NCI-H526 treated with DMSO at 0.1 percent for 48 hours (cell line): ENCODE results near the gene RGS1.

ENCODE experiments used
- DNase-seq: peaks from one replicate; lab custom pipeline; 2025; lab: John Stamatoyannopoulos, UW

The RGS1 gene

DNA sequence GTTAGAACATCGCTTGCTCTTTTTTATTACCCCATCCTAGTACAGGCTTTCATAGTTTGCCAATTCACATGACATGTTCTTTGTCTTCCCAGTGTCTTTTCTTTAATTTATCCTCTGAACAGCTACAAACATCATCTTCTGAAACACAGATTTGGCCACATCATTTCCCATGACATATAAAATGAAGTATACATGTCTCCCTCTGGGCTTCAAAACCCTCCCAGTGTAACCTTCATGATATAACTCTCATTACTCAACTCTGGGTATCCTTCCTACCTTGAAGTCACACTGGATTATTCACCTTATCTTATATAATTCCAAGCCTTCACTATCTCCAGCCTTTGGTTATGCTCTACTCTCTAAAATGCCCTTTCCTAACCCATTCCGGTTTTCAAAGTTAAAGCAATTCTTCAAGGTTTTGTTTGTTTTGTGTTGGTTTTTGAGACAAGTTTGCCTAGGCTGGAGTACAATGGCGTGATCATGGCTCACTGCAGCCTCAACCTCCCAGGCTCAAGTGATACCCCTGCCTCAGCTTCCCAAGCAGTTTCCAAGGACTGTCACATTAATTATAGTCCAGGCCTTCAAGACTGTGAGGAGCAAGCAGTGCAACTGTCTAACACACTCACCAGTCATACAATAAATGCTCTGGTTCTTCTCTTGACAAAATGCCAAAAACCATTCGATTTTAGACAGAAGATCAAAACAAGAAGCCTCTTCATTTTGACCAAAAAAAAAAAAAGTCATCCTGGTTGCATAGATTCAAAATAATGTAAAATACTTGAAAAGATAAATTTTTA is 5.8 kb downstream of the RGS1 start:
- no peak for DNase-seq

DNA sequence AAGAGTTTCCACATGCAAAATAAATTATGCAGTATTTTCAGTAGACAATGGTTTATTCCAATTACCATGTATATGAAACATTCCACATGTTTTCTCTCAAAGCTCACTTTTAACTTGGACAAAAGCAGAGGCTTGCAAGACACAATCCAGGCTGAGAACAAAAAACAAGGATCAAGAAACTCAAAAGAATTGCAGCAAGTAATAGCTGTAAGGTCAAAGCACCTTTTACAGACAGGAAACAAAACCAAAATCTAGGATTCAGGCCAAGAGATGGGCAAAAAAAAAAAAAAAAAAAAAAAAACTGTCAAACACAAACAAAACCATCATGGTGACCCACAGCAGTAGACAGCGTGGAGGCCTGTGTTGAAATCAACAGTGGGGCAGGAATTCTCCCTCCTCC is 9.3 kb downstream of the RGS1 start:
- no peak for DNase-seq

DNA sequence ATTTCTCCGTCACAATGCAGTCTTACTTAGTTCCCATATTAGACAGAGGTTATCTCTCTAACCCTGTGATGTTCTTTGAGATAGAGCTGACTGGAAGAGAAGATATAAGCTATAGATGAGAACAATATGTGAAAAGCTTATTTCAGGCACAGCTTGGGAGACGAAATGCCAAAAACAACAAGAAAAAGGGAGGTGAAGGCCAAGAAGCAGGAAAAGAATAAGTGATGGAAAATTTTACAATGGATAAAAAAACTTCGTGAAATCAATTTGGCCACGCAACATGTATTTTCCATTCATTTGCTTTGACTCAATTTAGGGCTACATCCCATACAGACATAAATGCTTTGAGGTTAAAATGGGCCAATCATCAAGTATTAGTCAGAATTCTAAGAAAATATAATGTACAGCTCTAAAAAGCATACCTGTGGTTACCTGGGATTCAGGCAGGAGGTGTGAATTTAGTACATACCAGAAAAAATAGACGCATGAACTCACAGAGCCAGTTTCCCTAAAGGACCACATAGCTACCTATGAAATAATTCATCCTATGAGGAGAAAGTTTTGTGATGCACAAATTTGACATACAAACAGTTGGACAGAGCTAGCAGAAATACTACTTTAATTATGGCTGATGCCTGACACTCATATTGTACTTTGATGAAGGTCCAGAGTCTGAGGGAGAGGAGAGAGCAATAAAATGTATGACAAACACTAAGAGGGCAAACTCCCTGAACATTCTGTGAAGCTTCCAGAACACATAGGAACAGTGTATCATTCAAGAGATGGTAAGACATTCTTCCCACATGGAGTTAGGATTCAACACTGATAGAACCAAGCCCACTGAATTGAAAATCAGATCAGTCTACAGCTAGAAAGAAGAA is 12.1 kb downstream of the RGS1 start:
- DNase-seq, result no peak

DNA sequence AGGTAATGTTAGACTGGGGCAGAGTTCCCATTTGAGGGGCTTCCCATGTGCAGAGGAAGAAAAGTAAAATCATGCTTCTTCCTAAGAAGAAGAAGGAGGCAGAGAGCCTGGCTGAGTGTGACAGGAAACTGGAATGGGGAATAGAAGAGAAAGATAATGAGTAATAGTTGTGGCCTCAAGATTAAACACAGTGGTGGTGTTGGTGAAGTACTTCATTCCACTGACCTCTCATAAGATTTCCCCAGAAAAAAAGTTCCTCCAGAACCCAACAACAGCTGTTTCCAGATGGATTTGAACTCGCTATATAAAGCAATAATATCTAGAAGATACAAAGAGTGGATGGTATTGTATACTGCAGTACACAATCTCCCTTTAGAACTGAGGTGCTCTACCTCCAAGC is 13.0 kb downstream of the RGS1 start:
- no peak for DNase-seq

DNA sequence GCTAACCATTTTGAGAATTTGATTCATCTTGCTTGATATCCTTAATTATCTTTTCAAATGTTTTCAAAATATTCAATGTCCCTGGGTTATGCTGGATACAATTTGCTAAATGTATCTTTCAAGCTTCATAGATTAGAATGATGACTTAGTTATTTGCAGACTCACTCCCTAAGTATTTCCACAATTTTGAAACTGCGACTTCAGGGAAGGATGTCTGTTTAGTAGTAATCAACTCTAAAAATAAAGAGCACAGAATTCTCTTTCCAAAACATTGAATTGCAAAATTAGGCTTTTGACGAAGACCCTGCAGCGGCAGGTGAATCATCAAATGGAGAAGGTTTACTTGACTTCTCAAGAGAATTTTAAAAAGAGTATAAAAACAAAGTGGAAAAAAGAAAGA is 14.2 kb downstream of the RGS1 start:
- DNase-seq, result no peak

DNA sequence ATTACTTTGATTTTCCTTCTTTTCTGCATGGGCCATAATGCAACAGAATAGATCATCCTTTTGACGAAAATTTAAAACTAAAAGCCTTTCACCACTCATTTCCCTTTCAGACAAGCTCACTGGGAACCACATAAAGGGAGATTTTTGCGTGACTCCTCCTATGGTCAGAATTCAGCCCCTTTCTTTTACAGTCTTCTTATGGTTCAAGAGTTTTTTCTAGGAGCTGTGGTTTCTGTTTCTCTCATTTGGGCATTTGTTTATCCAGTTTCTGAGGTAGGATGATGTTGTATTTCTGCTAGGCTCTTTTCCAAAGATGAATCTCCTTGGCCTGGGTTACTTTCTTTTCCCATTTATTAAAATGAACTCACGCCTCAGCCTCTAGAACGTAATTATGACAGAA is 16.9 kb downstream of the RGS1 start:
- no peak for DNase-seq

DNA sequence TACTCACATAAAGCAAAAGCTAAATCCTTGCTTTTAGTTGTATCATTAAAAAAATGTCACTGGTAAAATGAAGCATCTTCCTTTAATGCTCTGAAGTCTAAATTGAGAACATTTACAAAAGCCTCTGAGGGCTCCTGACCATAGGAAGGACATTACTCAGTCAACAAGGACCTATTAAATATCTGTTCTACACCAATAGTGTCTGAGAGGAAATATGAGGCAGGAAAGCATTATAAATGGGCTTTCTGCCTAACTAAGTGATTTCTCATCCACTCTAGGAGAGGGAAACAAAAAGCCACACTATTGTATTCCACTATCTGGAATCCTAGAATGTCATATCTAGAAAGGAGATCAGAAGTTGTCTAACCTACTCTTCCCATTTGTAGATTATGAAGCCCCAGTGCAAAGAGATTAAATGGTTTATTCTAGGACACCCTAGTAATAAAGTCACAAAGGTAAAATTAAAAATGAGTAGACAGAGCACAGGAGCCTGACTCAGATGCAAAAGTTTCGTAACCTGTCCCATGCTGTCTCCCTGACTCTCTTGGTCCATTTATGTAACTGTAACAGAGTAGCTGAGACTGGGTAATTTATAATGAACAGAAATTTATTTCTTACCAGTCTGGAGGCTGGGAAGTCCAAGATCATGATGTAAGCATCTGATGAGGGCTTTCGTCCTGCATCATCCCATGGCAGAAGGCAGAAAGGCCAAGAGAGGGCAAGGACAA is 17.6 kb downstream of the RGS1 start:
- no peak for DNase-seq

DNA sequence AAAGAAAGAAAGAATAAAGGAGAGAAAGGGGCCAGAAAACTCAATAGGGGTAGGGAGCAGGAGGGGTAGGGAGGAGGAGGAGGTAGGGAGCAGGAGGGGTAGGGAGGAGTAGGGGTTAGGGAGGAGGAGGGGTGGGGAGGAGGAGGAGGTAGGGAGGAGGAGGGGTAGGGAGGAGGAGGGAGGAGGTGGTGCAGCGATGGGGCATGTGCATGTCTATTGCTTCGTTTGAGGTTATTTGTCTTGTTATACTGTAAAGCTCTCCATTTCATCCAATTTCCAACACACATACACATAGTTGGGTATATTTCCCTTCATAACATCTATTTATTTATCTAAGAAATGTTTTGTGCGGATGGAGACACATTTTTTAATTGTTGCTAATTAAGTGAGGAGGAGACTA is 19.7 kb downstream of the RGS1 start:
- DNase-seq, result no peak

DNA sequence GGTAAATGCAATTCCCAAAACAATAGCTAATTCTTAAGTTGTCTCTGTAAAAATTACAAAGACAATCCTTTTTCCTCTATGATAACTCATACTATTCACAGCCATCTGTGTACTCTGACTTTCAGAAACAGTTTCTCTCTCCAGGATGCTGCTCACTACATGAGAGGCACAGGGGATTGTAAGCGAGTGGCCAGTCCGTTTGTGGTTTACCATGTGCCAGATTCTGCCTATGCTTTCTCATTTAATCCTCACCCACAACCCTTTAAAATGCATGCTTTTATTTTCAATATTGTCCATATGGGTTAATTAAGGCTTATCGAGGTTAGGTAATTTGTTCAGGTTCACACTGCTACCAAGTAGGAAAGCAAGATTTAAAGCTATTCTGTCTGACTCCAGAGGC is 23.0 kb downstream of the RGS1 start:
- no peak for DNase-seq

DNA sequence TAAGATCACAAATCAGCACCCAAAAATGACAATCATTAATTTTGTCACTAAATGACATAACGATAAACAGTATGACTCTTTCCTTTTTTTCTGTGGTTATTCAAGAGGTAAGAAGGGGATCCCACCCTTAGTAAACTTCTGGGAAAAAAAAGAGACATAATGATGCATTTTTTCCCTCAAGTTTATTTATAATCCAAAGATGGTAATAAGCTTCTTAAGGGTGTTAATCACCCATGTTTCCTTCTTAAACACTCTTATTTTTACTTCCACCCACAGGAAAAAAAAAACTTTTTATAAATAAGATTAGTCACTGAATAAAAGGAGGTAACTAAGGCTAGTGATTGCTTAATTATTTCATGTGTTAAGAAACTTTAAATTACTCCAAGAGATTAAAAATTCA is 24.7 kb downstream of the RGS1 start:
- no peak for DNase-seq

DNA sequence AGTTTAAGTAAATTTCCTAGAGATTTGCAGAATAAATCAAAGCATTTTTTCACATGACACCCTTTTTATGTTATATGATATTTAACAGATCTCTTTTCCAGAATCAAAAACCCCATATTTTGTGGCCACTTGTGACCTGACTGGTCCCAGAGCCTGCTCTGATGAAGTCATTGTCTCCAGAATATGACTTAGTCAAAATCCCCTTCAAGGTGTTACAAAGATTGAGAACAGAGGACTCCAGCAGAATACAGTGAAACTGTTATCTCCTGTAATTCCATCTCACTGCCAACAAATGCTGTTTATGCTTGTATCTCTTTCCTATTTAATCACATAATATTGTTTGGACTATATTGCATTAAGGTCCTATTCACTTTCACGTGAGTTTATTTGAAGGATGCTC is 25.6 kb downstream of the RGS1 start:
- DNase-seq, result no peak

DNA sequence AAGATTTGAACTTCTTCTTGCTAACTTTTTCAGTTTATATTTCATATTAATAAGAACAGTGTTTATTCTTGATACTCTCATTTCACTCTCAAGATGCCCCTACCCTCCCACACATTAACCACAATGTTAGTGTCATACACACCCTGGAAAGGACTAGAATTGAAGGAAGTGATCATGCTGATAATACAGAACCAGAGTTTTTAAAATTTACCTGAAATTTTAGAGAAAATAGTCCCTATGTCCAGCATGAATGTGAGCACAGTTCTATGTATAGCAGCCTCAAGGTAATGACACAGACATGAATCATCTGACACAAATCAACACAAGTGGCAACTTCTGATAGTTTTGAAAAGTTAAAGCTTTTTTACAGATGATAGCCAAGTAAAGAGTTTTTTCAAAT is 26.0 kb downstream of the RGS1 start:
- no peak for DNase-seq

DNA sequence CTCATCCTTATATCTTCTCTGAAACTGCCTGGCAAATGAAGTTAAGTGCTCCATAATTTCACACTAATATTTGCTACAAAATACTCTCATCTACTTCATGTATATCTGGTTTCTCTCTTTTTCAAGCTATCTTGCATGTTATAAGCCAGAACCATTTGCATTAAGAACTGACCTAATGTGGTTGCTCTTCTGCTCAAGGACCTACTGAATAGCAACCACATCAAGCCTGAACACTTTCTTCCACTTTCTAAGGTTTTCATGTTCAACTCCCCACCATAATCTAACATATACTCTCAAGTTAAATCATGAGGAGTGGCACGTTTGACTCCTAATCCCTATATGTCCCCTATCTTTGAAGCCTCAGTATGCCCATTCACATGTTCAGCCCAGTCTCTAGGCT is 27.2 kb downstream of the RGS1 start:
- DNase-seq, result no peak

DNA sequence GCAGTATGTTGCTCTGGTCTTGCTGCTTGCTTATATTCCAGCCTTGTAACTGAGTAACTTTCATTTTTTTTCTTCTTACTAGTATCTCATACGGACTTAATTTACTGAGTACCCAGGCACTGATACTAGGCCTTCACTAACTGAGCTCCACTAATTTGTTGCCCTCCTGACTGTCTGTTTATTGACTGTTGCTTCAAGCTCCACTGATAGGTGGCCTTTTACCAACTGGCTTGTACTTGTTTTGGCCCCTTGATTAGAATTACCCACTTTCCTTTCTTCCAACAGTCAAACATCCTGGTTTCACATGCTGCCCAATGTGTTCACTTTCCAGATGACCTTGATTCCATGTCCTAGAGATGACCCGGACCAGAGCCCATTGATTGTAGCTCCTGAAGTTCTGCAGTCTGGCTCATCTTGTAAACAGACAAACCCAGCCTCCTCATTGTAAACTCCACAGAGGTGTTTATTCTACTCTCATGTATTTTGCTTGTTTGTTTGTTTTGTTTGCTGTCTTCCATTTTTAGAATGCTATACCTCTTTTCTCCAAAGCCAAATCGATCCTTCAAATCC is 27.7 kb downstream of the RGS1 start:
- DNase-seq, result no peak

DNA sequence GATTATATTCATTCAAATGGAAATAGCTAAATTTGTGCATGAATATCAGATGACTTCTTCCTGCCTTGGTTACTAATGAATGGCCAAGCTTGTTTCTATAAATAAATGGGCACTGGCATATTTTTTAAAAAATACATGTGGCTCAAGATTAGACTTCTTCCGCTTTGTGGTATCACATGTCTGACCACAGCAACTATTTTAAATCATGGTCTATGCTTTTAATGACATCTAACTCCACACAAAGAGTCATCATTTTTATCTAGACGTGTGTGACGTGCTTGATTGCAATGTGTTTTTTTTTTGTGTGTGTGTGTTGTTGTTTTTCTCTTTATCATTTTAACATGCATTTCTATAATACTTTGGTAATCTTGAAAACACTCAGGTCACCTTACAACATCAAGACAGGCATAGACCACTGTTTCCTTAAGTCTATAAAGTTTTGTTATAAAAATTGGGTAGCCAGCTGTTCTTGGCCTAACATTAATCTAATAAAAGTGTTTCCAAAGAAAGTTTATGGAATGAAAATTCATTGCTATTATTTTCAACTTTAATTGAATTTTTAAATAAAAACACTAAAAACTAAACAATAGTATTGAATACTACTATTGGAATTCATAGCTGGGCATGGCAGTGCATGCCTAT is 29.5 kb downstream of the RGS1 start:
- no peak for DNase-seq

DNA sequence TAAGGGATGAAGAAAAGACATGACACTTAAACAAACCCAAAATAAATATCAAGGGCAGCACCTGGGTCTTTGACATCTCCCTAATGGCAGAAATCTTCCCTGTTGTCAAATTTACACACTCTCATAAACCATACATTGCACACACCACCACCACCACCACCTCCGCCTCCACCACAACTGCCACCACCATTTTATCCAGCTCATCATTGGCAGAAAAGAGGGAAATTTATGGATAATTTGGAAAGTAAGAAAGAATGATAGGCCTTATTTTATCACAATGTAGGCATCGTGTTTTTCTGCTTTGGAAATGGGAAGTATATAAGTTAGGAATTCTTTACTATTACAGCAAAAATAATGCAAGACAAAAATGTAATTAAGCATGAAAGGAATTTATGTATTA is 33.1 kb downstream of the RGS1 start:
- DNase-seq, result no peak

DNA sequence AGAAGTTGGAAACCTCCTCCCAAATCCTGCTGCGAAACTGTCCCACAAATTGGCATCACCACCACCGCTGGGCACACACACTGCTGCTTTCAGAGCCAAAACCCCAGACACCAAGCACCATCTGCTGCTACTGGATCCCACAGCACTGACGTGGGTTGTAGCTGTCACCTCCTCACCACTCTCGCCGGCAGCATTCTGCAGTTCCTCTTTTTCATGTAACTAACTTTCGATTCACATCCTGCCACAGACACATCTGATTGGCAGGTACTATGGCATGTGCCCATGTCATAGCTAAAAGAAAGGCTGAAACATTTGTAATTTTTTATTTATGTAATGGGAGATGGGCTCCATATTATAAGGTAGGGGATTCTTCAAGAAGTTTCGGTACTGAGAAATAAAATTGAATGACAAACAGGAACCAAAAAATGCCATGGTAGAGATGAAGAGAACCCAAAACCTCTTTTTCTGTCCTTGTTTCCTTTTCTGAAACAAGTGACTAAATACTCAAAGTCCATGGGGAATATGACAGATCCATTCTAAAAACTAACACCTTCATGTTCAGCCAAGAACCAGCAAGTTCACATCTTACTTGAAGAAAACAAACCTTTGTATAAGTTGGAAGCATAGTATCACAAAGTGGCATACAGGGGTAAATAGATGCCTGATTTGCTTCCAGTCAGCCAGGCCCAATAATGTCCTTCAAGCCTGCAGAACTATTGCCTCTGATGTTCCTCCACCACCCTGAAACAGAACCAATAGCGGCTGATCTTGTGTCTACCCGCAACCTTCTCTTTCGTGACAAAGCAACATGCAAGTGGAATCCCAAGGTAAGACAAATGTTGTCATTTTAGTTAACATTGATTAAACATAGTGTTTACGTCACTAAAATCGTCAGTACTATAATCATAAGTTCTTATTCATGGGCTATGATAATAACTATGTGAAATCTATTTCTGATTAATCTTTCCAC is 33.8 kb downstream of the RGS1 start:
- DNase-seq, result no peak

DNA sequence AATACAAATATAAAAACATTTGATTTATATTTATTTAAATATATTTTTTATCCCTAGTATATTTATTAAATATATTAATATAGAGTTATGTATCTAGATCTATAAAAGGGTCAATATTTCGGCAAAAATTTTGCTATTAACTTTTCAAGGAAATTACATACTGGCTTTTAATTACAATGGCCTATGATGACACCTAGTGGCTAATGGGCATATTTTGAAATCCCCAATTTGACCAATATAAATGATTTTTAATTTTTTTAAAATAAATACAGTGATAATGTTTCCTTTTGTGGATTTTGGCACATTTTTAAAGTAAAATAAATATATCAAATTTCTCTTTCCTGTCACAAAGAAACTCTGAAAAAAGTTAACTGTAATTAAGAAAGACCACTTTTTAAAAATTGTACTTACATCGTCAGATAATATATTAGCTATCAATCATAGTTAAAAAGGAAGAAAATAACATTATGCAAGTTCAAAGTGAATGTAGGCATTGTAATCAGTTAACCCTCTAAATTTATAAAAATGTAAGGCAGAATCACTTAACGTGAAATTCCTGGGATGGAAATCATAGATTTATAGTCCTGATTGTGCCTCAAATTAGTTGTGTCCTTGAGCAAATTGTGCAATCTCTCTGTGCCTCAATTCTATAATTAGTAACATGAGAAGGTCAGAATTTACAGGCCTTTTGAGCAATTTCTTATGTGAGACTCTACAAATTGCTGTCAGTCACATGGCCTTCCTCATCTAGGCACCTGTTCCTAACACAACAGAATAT is 34.7 kb downstream of the RGS1 start:
- DNase-seq, result no peak

DNA sequence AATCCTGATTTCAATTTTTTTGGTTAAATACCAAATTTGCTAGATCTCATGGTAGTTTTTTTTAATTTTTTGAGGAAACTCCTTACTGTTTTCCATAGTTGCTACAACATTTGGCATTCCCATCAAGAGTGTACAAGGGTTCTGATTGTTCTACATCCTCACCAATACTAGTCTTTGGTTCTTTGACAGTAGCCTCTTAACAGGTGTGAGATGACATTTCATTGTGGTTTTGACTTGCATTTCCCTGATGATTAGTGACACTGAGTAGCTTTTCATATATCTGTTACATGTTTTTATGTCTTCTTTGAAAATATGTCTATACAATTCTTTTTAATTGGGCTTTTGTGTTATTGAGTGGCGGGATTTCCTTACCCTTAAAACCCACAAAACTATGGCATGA is 39.5 kb downstream of the RGS1 start:
- no peak for DNase-seq

DNA sequence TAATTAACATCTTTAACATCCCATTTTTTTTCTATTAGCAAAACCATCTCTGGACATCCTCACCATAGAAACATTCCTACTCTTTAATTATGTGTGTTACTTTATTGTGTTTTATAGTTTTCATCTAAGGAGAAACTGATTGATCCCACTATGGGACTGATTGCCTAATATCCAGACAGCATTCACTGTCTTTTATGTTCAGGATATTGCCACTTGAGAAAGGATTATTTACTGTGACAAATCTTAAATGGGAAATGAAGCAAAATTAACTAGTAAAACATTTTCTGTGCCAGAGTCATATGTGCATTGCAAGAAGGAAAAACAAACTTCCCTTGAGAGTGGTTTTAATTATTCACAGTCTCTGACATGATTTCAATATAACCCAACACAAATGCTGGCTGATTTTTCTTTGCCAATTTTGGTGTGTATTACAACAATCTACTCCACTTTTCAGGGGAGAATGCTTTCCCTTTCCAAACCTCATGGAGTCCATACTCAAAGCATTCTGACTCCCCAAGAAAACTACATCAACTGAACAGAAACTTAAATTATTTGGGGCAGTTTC is 44.6 kb downstream of the RGS1 start:
- DNase-seq, result no peak
